Activated naive CD8-positive, alpha-beta T cell treated with anti-CD3 and anti-CD28 coated beads, Interleukin-2, amount 10 ng/mL, durations not matched to agents 7 days and 5 days (primary cell): ENCODE data around the gene FAM221B. TPM values are rescaled to one million over a fixed set of nuclear protein-coding genes. Genes with fewer than 3 reads are reported as not detected.

ENCODE experiments used
- ATAC-seq: fragments of 150-1000 bp; cut with Tn5 transposase; one replicate; pipeline ENCODE4 v1.10.0; 2021; ENCODE audit warnings: low read depth, moderate library complexity
- POLR2A ChIA-PET: fragments of 350-600 bp; sonication (Branson Sonifier 250); formaldehyde crosslinking; loops from one replicate; lab custom pipeline; 2021; ENCODE audit warnings: antibody characterized with exemption; lab: Charles Lee
- DNase-seq: peaks from one replicate; pipeline ENCODE4 v3.0.0; 2021
- H3K27ac Mint-ChIP-seq: one replicate; pipeline ENCODE4 v1.8.0; 2022; ENCODE audit warnings: mild to moderate bottlenecking, mixed read lengths
- H3K27me3 Mint-ChIP-seq: one replicate; pipeline ENCODE4 v1.8.0; 2022; ENCODE audit warnings: mild to moderate bottlenecking, moderate library complexity, mixed read lengths
- H3K36me3 Mint-ChIP-seq: one replicate; pipeline ENCODE4 v1.8.0; 2021; ENCODE audit warnings: mild to moderate bottlenecking, mixed read lengths
- H3K4me1 Mint-ChIP-seq: one replicate; pipeline ENCODE4 v1.8.0; 2021; ENCODE audit warnings: mixed read lengths
- H3K4me3 Mint-ChIP-seq: one replicate; pipeline ENCODE4 v1.8.0; 2022; ENCODE audit warnings: mild to moderate bottlenecking, moderate library complexity, mixed read lengths
- H3K9me3 Mint-ChIP-seq: one replicate; pipeline ENCODE4 v1.8.0; 2021; ENCODE audit warnings: mixed read lengths
- total RNA-seq, 2 experiments: library from RNA; stranded (reverse); gene quantifications; one replicate each; pipeline ENCODE4 v1.2.3, GENCODE V29; 2021

Gene FAM221B
- total RNA-seq, 2 experiments from 2014 or later: not detected

DNA sequence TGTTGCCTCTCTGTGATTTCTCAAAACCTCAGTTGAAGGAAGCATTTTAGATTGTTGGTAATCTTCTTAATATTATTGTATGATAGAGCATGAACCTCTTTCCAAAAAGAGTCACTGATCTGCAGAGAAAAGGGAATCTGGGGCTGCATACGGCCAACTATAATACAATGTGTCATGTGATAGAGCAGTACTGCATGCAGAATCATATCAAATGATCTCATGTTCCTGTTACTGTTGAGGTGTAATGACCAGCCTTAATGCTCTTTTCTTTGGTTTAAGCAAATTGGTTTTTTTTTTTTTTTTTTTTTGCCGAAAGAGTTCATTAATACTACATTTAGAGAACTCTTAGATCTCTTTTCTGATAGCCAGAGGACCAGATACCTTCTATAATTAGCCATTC is 61.5 kb downstream of the FAM221B start:
- peaks cover 4% of the 10 kb centered on the region for H3K36me3 Mint-ChIP-seq
- H3K4me1 Mint-ChIP-seq: no peaks in the 10 kb centered on the region
- POLR2A ChIA-PET: no interaction called here
- ATAC-seq: no peak
- DNase-seq: no peak
- no peaks in the 10 kb centered on the region for H3K9me3 Mint-ChIP-seq
- H3K27ac Mint-ChIP-seq: no peak overlapping the region
- H3K27me3 Mint-ChIP-seq: no peaks in the 10 kb centered on the region
- H3K4me3 Mint-ChIP-seq: no peak overlapping the region

Other genes with a start within 250 kb of the FAM221B start
- 10 to 100 TPM; 42.2 to 42.8 TPM for gene TESK1, start 223.5 kb downstream of the FAM221B start, total RNA-seq
- 10 to 100 TPM; 15.3 to 18.4 TPM for gene CD72, start 210.3 kb downstream of the FAM221B start, total RNA-seq
- gene SIT1, start 177.8 kb downstream of the FAM221B start, total RNA-seq: 100 to 1,000 TPM; 174 to 195 TPM
- gene RMRP, start 170.7 kb downstream of the FAM221B start, total RNA-seq: over 10,000 TPM; 10,447 to 10,452 TPM
- gene CCDC107, start 170.4 kb downstream of the FAM221B start, total RNA-seq: 10 to 100 TPM; 32.7 to 36.3 TPM
- 10 to 100 TPM; 13.1 to 13.4 TPM for gene ARHGEF39, start 163.5 kb downstream of the FAM221B start, total RNA-seq
- gene CA9, start 154.8 kb downstream of the FAM221B start, total RNA-seq: 1 to 10 TPM in 1 of 2 experiments, under 1 TPM in 1; 0.86 to 1.2 TPM
- gene TPM2, start 138.8 kb downstream of the FAM221B start, total RNA-seq: 10 to 100 TPM; 35.7 to 36.9 TPM
- gene TLN1, start 96.5 kb downstream of the FAM221B start, total RNA-seq: 100 to 1,000 TPM; 381 to 388 TPM
- gene CREB3, start 96.1 kb downstream of the FAM221B start, total RNA-seq: 10 to 100 TPM; 21.1 to 24.1 TPM
- gene GBA2, start 79.5 kb downstream of the FAM221B start, total RNA-seq: 10 to 100 TPM; 60.1 to 62.2 TPM
- gene RGP1, start 79.4 kb downstream of the FAM221B start, total RNA-seq: 10 to 100 TPM; 26.9 to 29.1 TPM
- gene MSMP, start 74.5 kb downstream of the FAM221B start, total RNA-seq: not detected
- gene NPR2, start 37.1 kb downstream of the FAM221B start, total RNA-seq: 10 to 100 TPM; 13.5 to 13.7 TPM
- gene SPAG8, start 16.5 kb downstream of the FAM221B start, total RNA-seq: 1 to 10 TPM; 3.4 to 4.6 TPM
- 10 to 100 TPM; 54.3 to 56.4 TPM for gene HINT2, start 13.7 kb downstream of the FAM221B start, total RNA-seq
- gene TMEM8B, start 496 bp upstream of the FAM221B start, total RNA-seq: 1 to 10 TPM; 5.9 to 6.1 TPM
- not detected for gene OR13J1, start 41.7 kb upstream of the FAM221B start, total RNA-seq
- gene HRCT1, start 77.5 kb upstream of the FAM221B start, total RNA-seq: not detected
- not detected for gene SPAAR, start 80.8 kb upstream of the FAM221B start, total RNA-seq
- not detected for gene OR2S2, start 129.4 kb upstream of the FAM221B start, total RNA-seq
- gene RECK, start 208.2 kb upstream of the FAM221B start, total RNA-seq: 1 to 10 TPM; 8.8 to 9.3 TPM